Fibroblast of lung (primary cell): Measurements from ENCODE around the gene OLR1.

Experiments
- CTCF ChIP-seq, 2 donors: IDR thresholded peaks in 1 of 2; conservative IDR thresholded peaks in 1 of 2; 1 replicate in 1 of 2; 2 replicates in 1 of 2; pipeline ENCODE4 v1.5.1; 2011 to 2012; ENCODE audit warnings: low read length in 2 of 2, control low read depth in 1 of 2, inconsistent platforms in 1 of 2, low read depth in 1 of 2, mild to moderate bottlenecking in 1 of 2
- EZH2 ChIP-seq: IDR thresholded peaks from 2 replicates; pipeline ENCODE4 v1.5.1; 2012; ENCODE audit warnings: low read length, control low read depth, mild to moderate bottlenecking; ENCODE audit errors: missing control alignments

- TF ChIP-seq EZH2 (no peak), CTCF (conservative IDR thresholded peaks at IDR 0.05 in 1 of 2, IDR thresholded peaks at IDR 0.05 in 1 of 2; ENCODE audit: low read depth in 1 of 2, low read length in 2 of 2) (no peak)
These were observed 2.8 kb downstream of the OLR1 start for GRCh38 chr12:10169104-10169503.
